Body of pancreas (tissue), 4 donors: Measurements from ENCODE around the gene CDH12. TPM values are rescaled to one million over a fixed set of nuclear protein-coding genes. Genes with fewer than 3 reads are reported as not detected.

Experiments
- ATAC-seq: fragments of 150-250 bp; one replicate; pipeline ENCODE4 v1.9.1; 2016
- DNase-seq, 4 donors: peaks; one replicate each; pipeline ENCODE4 v3.0.0-alpha.2; 2019
- H3K27ac ChIP-seq, 4 donors: fragments of 200-600 bp; sonication (generic); 1 replicate in 3 of 4; 2 replicates in 1 of 4; pipeline versions ENCODE4 v1.5.1 to v1.6.1; 2016 to 2019; ENCODE audit warnings: mild to moderate bottlenecking in 1 of 4, mixed read lengths in 1 of 4, moderate library complexity in 1 of 4
- H3K27me3 ChIP-seq, 2 donors: fragments of 200-600 bp; sonication (generic); one replicate each; pipeline ENCODE4 v1.6.0; 2016; ENCODE audit warnings: mild to moderate bottlenecking in 1 of 2
- H3K36me3 ChIP-seq, 2 donors: fragments of 200-600 bp; sonication (generic); replicated peaks in 1 of 2; 2 replicates each; pipeline ENCODE4 v1.5.1; 2016; ENCODE audit warnings: low read depth in 2 of 2; ENCODE audit not compliant: insufficient read depth in 1 of 2
- H3K4me1 ChIP-seq: fragments of 200-600 bp; sonication (generic); one replicate; pipeline ENCODE4 v1.6.0; 2016
- H3K4me3 ChIP-seq, 2 donors: fragments of 200-600 bp; sonication (generic); 1 replicate in 1 of 2; 2 replicates in 1 of 2; pipeline ENCODE4 v1.5.1; 2016 to 2019
- H3K9me3 ChIP-seq, 3 donors: fragments of 200-600 bp; sonication (generic); 1 replicate in 2 of 3; 2 replicates in 1 of 3; pipeline ENCODE4 v1.5.1; 2016
- POLR2A ChIP-seq, 3 donors: fragments of 450-650 bp; IDR thresholded peaks; one replicate each; pipeline ENCODE4 v1.6.1; 2016; ENCODE audit warnings: antibody characterized with exemption in 3 of 3, mild to moderate bottlenecking in 2 of 3
- WGBS, 2 donors: methylation state at CpG; one replicate each; pipeline ENCODE4 v1.1.5; 2017; 5-methylcytosine and 5-hydroxymethylcytosine counted together
- intact Hi-C: fragments of 100-400 bp; cut with DNase I; formaldehyde crosslinking; loops from one replicate; pipeline ENCODE4 v1.15.1; 2023
- total RNA-seq, 2 donors: library from RNA; depleted of rRNA; stranded (reverse); fragments of >200 nt; gene quantifications; one replicate each; pipeline ENCODE4 v1.1.0, GENCODE V29; 2016
- TF ChIP-seq, protein P1 (sequence below), 7 experiments: fragments of 450-650 bp in 4 of 7; fragments of 200-600 bp in 3 of 7; sonication (generic) in 3 of 7; IDR thresholded peaks; one replicate each; pipeline ENCODE4 v1.5.1; 2016 to 2019; ENCODE audit warnings: antibody characterized with exemption in 7 of 7

The CDH12 gene
- total RNA-seq, 2 donors from 2014 or later: not detected

DNA sequence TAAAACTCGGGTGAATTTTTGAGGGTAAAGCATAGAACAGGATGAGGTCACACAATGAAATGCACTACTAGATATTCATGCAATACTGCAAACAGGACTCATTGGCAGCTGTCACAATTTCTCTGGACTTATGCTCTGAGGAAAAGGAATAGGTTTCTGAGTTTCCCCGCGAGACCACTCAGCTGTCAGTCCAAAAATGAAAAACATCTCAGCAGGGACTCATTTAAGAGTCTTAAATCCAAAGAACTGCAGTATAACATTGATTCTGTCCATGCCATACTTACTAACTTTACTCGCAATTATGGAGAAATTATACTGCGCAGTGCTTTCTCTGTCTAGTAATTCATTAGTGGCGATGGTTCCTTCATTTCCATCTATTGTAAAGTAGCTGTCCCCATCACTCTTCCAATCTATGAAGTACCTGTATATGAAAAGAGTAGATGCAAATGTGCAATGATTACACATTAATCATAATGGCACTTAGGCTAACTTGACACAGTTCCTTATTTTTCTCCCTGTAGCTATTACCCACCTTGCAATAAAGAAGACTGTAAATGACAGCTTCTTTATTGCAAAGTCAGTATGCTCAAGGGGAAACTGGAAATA is 1070.0 kb downstream of the CDH12 start:
- WGBS, 2 donors: 71 to 72% methylated on average over 6 of the region's 6 CpGs
- no peak for TF ChIP-seq POLR2A (IDR thresholded peaks at IDR 0.05)
- TF ChIP-seq, protein P1, sequence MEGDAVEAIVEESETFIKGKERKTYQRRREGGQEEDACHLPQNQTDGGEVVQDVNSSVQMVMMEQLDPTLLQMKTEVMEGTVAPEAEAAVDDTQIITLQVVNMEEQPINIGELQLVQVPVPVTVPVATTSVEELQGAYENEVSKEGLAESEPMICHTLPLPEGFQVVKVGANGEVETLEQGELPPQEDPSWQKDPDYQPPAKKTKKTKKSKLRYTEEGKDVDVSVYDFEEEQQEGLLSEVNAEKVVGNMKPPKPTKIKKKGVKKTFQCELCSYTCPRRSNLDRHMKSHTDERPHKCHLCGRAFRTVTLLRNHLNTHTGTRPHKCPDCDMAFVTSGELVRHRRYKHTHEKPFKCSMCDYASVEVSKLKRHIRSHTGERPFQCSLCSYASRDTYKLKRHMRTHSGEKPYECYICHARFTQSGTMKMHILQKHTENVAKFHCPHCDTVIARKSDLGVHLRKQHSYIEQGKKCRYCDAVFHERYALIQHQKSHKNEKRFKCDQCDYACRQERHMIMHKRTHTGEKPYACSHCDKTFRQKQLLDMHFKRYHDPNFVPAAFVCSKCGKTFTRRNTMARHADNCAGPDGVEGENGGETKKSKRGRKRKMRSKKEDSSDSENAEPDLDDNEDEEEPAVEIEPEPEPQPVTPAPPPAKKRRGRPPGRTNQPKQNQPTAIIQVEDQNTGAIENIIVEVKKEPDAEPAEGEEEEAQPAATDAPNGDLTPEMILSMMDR (IDR thresholded peaks at IDR 0.05): no peak
- Histone ChIP-seq H3K27me3 (no peaks in the 10 kb centered on the region), H3K9me3 (no peaks in the 10 kb centered on the region), H3K4me3 (no peak overlapping the region), H3K36me3 (no peaks in the 10 kb centered on the region), H3K4me1 (no peaks in the 10 kb centered on the region), H3K27ac (no peak overlapping the region)
- intact Hi-C loops: no loop called here
- DNase-seq (no peak), ATAC-seq (no peak)

DNA sequence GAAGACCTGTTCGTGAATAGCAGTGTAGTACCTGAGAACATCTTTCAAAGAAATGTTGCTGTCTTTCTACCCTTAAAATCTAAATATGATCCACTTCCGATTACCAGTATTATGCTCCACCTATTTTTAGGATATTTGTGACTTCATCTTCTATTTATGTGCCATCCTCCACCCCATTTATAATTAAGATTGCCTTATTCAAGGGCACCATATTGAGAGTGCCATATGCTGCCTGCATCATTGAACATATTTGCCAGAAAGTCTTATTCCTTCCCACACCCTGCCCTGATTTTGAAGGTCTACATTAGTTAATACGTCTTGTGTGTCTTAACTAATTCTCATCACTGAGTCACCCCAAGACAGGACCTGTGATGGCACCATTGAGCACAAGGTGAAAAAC is 1076.7 kb downstream of the CDH12 start:
- no peaks in the 10 kb centered on the region for H3K9me3 ChIP-seq
- H3K36me3 ChIP-seq: no peaks in the 10 kb centered on the region
- TF ChIP-seq, protein P1 (IDR thresholded peaks at IDR 0.05): no peak
- no peak for TF ChIP-seq POLR2A (IDR thresholded peaks at IDR 0.05)
- no peak overlapping the region for H3K27ac ChIP-seq
- no peaks in the 10 kb centered on the region for H3K27me3 ChIP-seq
- intact Hi-C loops: no loop called here
- 67 to 75% methylated on average over 3 of the region's 3 CpGs for WGBS, 2 donors
- no peak overlapping the region for H3K4me3 ChIP-seq
- no peak for ATAC-seq
- no peaks in the 10 kb centered on the region for H3K4me1 ChIP-seq
- DNase-seq: no peak

DNA sequence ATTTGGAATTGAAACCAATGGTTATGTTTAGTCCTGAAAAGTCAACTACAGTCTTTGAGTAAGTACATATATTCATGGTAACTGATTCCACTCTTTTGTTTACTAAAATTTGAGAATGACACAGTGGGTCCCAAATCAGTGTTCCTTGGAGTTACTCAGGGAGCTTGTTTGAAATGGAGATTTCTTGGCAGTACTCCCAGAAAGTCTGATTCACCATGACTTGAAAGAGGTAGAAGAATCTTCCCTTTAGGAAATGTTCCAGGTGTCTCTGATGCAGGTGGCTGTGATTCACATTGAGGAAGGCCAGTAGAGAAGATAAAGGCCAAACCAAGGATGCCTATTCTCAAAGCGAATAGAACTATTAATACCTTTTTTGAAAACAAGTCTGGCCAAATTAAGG is 1078.3 kb downstream of the CDH12 start:
- Histone ChIP-seq H3K36me3 (no peaks in the 10 kb centered on the region), H3K9me3 (no peaks in the 10 kb centered on the region), H3K4me3 (no peak overlapping the region), H3K27ac (no peak overlapping the region), H3K4me1 (no peaks in the 10 kb centered on the region), H3K27me3 (no peaks in the 10 kb centered on the region)
- ATAC-seq (no peak), DNase-seq (no peak)
- intact Hi-C loops: no loop called here
- TF ChIP-seq, protein P1 (IDR thresholded peaks at IDR 0.05): no peak
- TF ChIP-seq POLR2A (IDR thresholded peaks at IDR 0.05): no peak
- WGBS, 2 donors: 64 to 72% methylated on average over 1 of the region's 1 CpG

DNA sequence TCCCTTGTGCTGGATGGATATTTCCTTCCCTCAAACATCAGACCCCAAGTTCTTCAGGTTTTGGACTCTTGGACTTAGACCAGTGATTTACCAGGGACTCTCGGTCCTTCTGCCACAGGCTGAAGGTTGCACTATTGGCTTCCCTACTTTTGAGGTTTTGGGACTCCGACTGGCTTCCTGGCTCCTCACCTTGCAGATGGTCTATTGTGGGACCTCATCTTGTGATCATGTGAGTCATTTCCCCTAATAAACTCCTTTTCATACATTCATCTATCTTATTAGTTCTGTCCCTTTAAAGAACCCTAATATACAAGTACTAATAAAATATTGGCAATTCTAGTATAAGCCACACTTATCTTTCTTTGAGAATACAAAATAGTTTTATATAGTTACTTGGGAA is 1078.9 kb downstream of the CDH12 start:
- TF ChIP-seq POLR2A (IDR thresholded peaks at IDR 0.05): no peak
- TF ChIP-seq, protein P1 (IDR thresholded peaks at IDR 0.05): no peak
- Histone ChIP-seq H3K27ac (no peak overlapping the region), H3K27me3 (no peaks in the 10 kb centered on the region), H3K4me1 (no peaks in the 10 kb centered on the region), H3K36me3 (no peaks in the 10 kb centered on the region), H3K4me3 (no peak overlapping the region), H3K9me3 (no peaks in the 10 kb centered on the region)
- ATAC-seq: no peak
- intact Hi-C loops: no loop called here
- WGBS, 2 donors: 58 to 66% methylated on average over 2 of the region's 2 CpGs
- no peak for DNase-seq

DNA sequence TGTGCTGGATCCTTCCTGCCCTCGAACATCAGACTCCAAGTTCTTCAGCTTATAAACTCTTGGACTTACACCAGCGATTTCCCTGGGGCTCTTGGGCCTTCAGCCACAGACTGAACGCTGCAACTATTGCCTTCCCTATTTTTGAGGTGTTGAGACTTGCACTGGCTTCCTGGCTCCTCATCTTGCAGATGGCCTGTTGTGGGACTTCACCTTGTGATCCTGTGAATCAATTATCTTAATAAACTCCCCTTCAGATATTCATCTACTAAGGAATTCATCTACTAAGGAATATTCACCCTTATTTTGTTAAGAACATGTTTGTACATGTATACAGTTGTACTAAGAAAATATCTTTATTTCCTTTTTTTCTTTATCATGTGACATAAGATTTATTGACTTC is 1079.7 kb downstream of the CDH12 start:
- 50 to 64% methylated on average over 3 of the region's 3 CpGs for WGBS, 2 donors
- Histone ChIP-seq H3K4me1 (no peaks in the 10 kb centered on the region), H3K36me3 (no peaks in the 10 kb centered on the region), H3K27ac (no peak overlapping the region), H3K9me3 (no peaks in the 10 kb centered on the region), H3K27me3 (no peaks in the 10 kb centered on the region), H3K4me3 (no peak overlapping the region)
- no peak for ATAC-seq
- no peak for TF ChIP-seq POLR2A (IDR thresholded peaks at IDR 0.05)
- TF ChIP-seq, protein P1 (IDR thresholded peaks at IDR 0.05): no peak
- intact Hi-C loops: no loop called here
- no peak for DNase-seq
